ENCODE results near the gene DBF4B.
"Not testable (repeated sequence)": the region's sequence is repeated elsewhere in the genome, so short reads cannot be mapped to it uniquely, and the experiment has no call there.

Gene DBF4B

GRCh38 chr17:44690746-44691306 is 17.6 kb upstream of the DBF4B start:
- DNase-seq (ENCODE audit: low read depth): peak; percentile 50

GRCh38 chr17:44693609-44694008 is 14.9 kb upstream of the DBF4B start:
- TF ChIP-seq, protein P1, sequence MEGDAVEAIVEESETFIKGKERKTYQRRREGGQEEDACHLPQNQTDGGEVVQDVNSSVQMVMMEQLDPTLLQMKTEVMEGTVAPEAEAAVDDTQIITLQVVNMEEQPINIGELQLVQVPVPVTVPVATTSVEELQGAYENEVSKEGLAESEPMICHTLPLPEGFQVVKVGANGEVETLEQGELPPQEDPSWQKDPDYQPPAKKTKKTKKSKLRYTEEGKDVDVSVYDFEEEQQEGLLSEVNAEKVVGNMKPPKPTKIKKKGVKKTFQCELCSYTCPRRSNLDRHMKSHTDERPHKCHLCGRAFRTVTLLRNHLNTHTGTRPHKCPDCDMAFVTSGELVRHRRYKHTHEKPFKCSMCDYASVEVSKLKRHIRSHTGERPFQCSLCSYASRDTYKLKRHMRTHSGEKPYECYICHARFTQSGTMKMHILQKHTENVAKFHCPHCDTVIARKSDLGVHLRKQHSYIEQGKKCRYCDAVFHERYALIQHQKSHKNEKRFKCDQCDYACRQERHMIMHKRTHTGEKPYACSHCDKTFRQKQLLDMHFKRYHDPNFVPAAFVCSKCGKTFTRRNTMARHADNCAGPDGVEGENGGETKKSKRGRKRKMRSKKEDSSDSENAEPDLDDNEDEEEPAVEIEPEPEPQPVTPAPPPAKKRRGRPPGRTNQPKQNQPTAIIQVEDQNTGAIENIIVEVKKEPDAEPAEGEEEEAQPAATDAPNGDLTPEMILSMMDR (conservative IDR thresholded peaks at IDR 0.05; ENCODE audit: low read length): no peak
- no peak for DNase-seq (ENCODE audit: low read depth)
- H3K4me3 ChIP-seq (ENCODE audit: low read length): no peak overlapping the region

More at GRCh38 chr17:44690746-44691306, 17.6 kb upstream of the DBF4B start:
- H3K4me3 ChIP-seq (ENCODE audit: low read length): not testable (repeated sequence)
- TF ChIP-seq, protein P1 (conservative IDR thresholded peaks at IDR 0.05; ENCODE audit: low read length): peak; percentile 21

GRCh38 chr17:44700288-44700687 is 8.2 kb upstream of the DBF4B start:
- not testable (repeated sequence) for H3K4me3 ChIP-seq (ENCODE audit: low read length); DNase-seq (ENCODE audit: low read depth)

- TF ChIP-seq, protein P1 (conservative IDR thresholded peaks at IDR 0.05; ENCODE audit: low read length): no peak
- no peak for DNase-seq (ENCODE audit: low read depth)
These were observed 587 bp upstream of the DBF4B start for GRCh38 chr17:44707755-44708400.

DNA sequence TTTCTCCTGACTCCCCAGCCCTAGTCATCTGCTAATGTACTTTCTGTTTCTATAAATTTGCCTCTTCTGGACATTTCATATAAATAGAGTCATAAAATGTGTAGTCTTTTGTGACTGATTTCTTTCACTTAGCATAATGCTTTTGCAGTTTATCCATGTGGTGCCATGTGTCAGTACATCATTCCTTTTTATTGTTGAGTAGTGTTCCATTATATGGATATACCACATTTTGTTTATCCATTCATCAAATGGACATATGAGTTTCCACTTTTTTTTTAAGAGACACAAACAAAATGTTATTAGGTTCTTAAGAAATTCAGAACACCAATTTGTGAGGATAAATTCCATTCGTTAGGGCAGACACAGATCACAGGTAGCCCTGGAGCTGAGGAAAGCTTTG is 11.0 kb downstream of the DBF4B start:
- H3K4me3 ChIP-seq (ENCODE audit: low read length): no peak overlapping the region
- TF ChIP-seq, protein P1 (conservative IDR thresholded peaks at IDR 0.05; ENCODE audit: low read length): no peak
- DNase-seq (ENCODE audit: low read depth): no peak

More at GRCh38 chr17:44707755-44708400, 587 bp upstream of the DBF4B start:
- peak overlapping the region; percentile 97 for H3K4me3 ChIP-seq (ENCODE audit: low read length)

DNA sequence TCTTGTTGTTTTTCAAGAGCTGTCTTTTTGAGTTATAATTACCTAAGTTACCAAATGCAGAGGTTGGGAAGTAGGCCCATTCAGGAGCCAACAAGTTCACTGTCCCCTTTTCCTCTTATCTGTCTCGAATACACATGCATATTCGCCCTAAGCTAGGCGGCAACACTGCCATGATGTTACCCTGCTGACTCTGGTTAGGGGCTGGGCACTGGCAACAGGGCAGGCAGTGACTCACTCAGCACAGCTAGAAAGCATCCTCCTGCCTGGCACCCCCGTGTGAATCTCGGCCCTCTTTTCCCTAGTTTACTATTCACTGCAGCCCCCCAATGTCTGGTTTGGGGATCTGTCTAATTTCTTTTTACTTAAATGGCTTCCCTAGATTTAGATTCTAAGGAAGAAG is 13.8 kb downstream of the DBF4B start:
- DNase-seq (ENCODE audit: low read depth): no peak

GRCh38 chr17:44726121-44726520 is 17.7 kb downstream of the DBF4B start:
- not testable (repeated sequence) for H3K4me3 ChIP-seq (ENCODE audit: low read length)

More for the DNA sequence above, 13.8 kb downstream of the DBF4B start:
- TF ChIP-seq, protein P1 (conservative IDR thresholded peaks at IDR 0.05; ENCODE audit: low read length): no peak
- H3K4me3 ChIP-seq (ENCODE audit: low read length): no peak overlapping the region

GRCh38 chr17:44733753-44734152 is 25.3 kb downstream of the DBF4B start:
- TF ChIP-seq, protein P1 (conservative IDR thresholded peaks at IDR 0.05; ENCODE audit: low read length): no peak; the same call in 1 of the 2 replicates
- no peak overlapping the region for H3K4me3 ChIP-seq (ENCODE audit: low read length)
- DNase-seq (ENCODE audit: low read depth): no peak

More at GRCh38 chr17:44726121-44726520, 17.7 kb downstream of the DBF4B start:
- DNase-seq (ENCODE audit: low read depth): not testable (repeated sequence)

Measured in AG10803 (cell line).